SJSA1 (cell line): ENCODE results near the gene C2orf68. TPM values are rescaled to one million over a fixed set of nuclear protein-coding genes. Genes with fewer than 3 reads are reported as not detected.
"Not testable (repeated sequence)": the region's sequence is repeated elsewhere in the genome, so short reads cannot be mapped to it uniquely, and the experiment has no call there.

ENCODE experiments used
- DNase-seq, 2 experiments: peaks; one replicate each; pipeline ENCODE4 v3.0.0-alpha.2; 2015 to 2020; ENCODE audit warnings: low spot score in 2 of 2, low read depth in 1 of 2
- H3K27ac ChIP-seq: fragments of 250-450 bp; sonication (Bioruptor Pico); 2 replicates; pipeline ENCODE4 v1.5.1; 2020; ENCODE audit warnings: mild to moderate bottlenecking, moderate library complexity
- H3K27me3 ChIP-seq: fragments of 250-450 bp; sonication (Bioruptor Pico); replicated peaks from 2 replicates; pipeline ENCODE4 v1.5.1; 2020; ENCODE audit warnings: mild to moderate bottlenecking, moderate library complexity
- H3K36me3 ChIP-seq: fragments of 250-450 bp; sonication (Bioruptor Pico); 2 replicates; pipeline ENCODE4 v1.5.1; 2020; ENCODE audit warnings: mild to moderate bottlenecking
- H3K4me1 ChIP-seq: fragments of 250-450 bp; sonication (Bioruptor Pico); replicated peaks from 2 replicates; pipeline ENCODE4 v1.6.1; 2021; ENCODE audit warnings: mild to moderate bottlenecking
- H3K4me3 ChIP-seq: fragments of 250-450 bp; sonication (Bioruptor Pico); 2 replicates; pipeline ENCODE4 v1.5.1; 2020; ENCODE audit warnings: mild to moderate bottlenecking
- H3K9me3 ChIP-seq: fragments of 250-450 bp; sonication (Bioruptor Pico); replicated peaks from 2 replicates; pipeline ENCODE4 v1.5.1; 2020; ENCODE audit warnings: mild to moderate bottlenecking
- total RNA-seq: library from RNA; depleted of rRNA; stranded (reverse); fragments of >200 nt; shearing (Covaris generic); gene quantifications from 2 replicates; pipeline ENCODE4 v1.2.3, GENCODE V29; 2014

Gene C2orf68
- total RNA-seq, 1 experiment from 2014 or later = 16.0 TPM

DNA sequence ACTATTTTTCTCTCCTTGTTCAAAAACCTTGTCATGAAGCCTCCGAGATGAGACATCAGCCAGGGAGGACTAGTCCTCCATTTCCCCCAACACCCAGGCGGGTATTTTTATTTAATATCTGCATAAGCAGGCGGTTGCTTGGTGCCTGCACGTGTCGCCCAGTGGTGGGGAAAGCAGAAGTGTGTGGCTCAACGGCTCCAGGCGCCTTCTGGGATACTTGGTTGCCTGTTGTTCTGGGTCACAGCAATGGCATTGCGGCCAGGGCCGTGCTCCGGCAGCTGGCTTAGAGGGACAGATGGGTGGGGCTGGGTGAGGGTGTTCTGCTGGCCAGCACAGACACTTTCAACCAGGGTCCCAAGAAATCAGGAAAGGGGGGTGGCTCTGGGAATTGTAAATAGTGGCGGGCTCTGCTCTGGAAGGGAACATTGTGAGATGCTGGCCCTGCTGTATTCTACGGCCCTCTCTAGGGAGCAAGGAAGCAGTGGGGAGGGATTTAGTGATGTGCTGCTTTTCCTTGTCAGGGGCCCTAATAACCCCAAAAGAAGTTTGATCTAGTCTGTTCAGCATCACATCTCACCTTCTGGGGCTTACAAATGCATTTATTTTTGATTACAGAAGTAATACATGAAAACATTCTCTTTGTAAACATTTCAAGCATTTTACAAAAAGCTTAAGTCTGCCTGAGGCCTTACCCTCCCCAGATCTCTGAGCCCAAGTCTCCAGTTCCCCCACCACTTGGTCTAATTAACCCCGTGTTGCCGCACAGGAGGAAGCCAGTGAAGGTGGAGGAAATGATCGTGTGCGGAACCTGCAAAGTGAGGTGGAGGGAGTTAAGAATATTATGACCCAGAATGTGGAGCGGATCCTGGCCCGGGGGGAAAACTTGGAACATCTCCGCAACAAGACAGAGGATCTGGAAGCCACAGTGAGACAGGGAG, 33.4 kb downstream of the C2orf68 start:
- no peaks in the 10 kb centered on the region for H3K9me3 ChIP-seq
- no peaks in the 10 kb centered on the region for H3K36me3 ChIP-seq
- H3K4me3 ChIP-seq = no peak overlapping the region
- H3K27ac ChIP-seq = no peak overlapping the region
- DNase-seq = no peak
- H3K4me1 ChIP-seq = peaks cover 5% of the 10 kb centered on the region; the same call in 1 of the 2 replicates
- no peaks in the 10 kb centered on the region; the same call in 1 of the 2 replicates for H3K27me3 ChIP-seq

GRCh38 chr2:85577386-85578242, 34.3 kb downstream of the C2orf68 start, which contains the start of gene VAMP8:
Gene VAMP8, plus strand, starts transcription at chr2:85577586. Its CDS starts 61 bp downstream, at chr2:85577647.
- Histone ChIP-seq H3K4me1 (peaks cover 5% of the 10 kb centered on the region; the same call in 1 of the 2 replicates), H3K4me3 (no peak within 1 kb of the TSS), H3K27me3 (peaks cover 5% of the 10 kb centered on the region), H3K27ac (no peak within 1 kb of the TSS), H3K9me3 (no peaks in the 10 kb centered on the region), H3K36me3 (no peaks in the 10 kb centered on the region)
- no peak for DNase-seq

GRCh38 chr2:85577063-85577385, 34.8 kb downstream of the C2orf68 start:
- Histone ChIP-seq H3K9me3 (no peaks in the 10 kb centered on the region), H3K27ac (no peak overlapping the region), H3K4me1 (peaks cover 5% of the 10 kb centered on the region; the same call in 1 of the 2 replicates), H3K4me3 (no peak overlapping the region), H3K27me3 (peaks cover 7% of the 10 kb centered on the region), H3K36me3 (no peaks in the 10 kb centered on the region)
- no peak for DNase-seq

GRCh38 chr2:85575739-85576138, 36.1 kb downstream of the C2orf68 start:
- H3K36me3 ChIP-seq = no peaks in the 10 kb centered on the region
- no peak overlapping the region for H3K27ac ChIP-seq
- peaks cover 5% of the 10 kb centered on the region; the same call in 1 of the 2 replicates for H3K4me1 ChIP-seq
- H3K9me3 ChIP-seq = no peaks in the 10 kb centered on the region
- H3K27me3 ChIP-seq = peaks cover 10% of the 10 kb centered on the region
- H3K4me3 ChIP-seq = no peak overlapping the region
- no peak for DNase-seq

- peaks cover 5% of the 10 kb centered on the region for H3K27me3 ChIP-seq
Observed at GRCh38 chr2:85566265-85566664, 45.6 kb downstream of the C2orf68 start.

DNA sequence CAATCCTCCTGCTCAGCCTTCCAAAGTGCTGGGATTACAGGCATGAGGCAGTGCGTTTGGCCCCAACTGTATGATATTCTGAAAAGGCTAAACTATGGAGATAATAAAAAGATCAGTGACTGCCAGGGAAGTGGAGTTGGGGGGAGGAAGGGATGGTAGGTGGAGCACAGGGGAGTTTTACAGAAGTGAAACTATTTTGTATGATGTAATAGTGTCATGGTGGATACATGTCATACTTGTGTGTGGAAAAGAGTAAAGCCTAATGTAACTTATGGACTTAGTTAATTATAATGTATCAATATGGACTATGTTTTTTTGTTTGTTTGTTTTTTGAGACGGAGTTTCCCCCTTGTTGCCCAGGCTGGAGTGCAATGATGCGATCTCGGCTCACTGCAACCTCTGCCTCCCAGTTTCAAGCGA, 47.7 kb downstream of the C2orf68 start:
- no peak for DNase-seq
- no peak overlapping the region for H3K4me3 ChIP-seq
- peaks cover 7% of the 10 kb centered on the region; the same call in 1 of the 2 replicates for H3K4me1 ChIP-seq
- peaks cover 8% of the 10 kb centered on the region for H3K36me3 ChIP-seq
- H3K27me3 ChIP-seq = no peaks in the 10 kb centered on the region
- H3K27ac ChIP-seq = no peak overlapping the region
- no peaks in the 10 kb centered on the region for H3K9me3 ChIP-seq

More at GRCh38 chr2:85566265-85566664, 45.6 kb downstream of the C2orf68 start:
- no peak overlapping the region for H3K27ac ChIP-seq
- 0 out of 2 replicates have a peak, but pooled peaks cover 2% of the 10 kb centered on the region for H3K36me3 ChIP-seq
- H3K9me3 ChIP-seq = no peaks in the 10 kb centered on the region
- DNase-seq = no peak
- H3K4me1 ChIP-seq = no peaks in the 10 kb centered on the region
- H3K4me3 ChIP-seq = no peak overlapping the region

DNA sequence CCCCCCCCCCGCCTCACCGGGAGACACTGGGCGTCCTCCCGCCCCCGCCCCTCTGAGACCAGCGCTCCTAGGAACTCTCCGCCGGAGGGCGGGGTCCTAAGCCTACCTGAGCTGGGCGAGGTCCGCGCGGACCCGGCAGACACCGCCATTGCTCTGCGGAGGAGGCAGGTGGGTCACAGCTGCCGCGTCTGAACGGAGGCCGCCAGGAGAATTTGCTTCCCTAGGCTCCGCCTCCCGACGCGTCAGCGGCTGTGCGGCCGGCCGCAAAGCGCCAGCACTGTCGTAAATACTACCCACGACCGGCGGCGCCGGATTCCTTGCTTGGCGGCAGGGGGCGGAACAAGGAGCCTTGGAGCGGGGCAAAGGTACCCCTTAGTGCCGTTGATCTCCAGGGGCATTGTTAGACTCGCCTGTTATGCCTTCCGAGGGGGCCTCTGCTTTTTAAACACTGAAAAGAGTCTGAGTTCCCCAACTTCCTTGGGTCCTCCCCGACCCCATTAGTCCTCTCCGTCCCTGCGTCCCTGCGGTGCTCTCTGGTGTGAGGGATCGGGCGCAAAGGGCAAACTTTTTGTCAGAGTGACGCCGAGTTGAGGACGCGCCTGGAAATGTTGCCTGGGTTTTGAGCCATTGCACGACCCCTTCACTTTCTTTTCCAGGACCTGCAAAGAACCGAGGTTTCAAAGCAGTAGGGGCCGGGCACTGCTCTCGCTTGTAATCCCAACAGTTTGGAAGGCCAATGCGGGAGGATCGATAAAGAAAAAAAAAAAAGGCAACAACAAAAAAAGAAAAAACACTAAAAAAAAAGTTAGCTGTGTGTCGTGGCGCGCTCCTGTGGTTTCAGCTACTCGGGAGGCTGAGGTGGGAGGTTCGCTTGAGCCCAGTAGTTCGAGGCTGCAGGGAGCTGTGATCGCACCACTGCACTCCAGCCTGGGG, 50.3 kb downstream of the C2orf68 start, which contains the start of gene GGCX:
TSS of gene GGCX (minus strand) at position 214 of the 933 bp plus-strand sequence. CDS start at position 149, 65 bp downstream.
- H3K4me3 ChIP-seq = peak within 1 kb of the TSS; percentile 59
- H3K27ac ChIP-seq = peak within 1 kb of the TSS; percentile 65
- peaks cover 7% of the 10 kb centered on the region; the same call in 1 of the 2 replicates for H3K4me1 ChIP-seq
- peak; percentile 91 to 95 for DNase-seq
- H3K27me3 ChIP-seq = no peaks in the 10 kb centered on the region
- H3K36me3 ChIP-seq = peaks cover 27% of the 10 kb centered on the region
- no peaks in the 10 kb centered on the region for H3K9me3 ChIP-seq

- Histone ChIP-seq H3K4me3 (peak overlapping the region; percentile 59), H3K4me1 (peaks cover 7% of the 10 kb centered on the region; the same call in 1 of the 2 replicates), H3K9me3 (no peaks in the 10 kb centered on the region), H3K27ac (no peak overlapping the region), H3K36me3 (peaks cover 34% of the 10 kb centered on the region), H3K27me3 (no peaks in the 10 kb centered on the region)
- no peak for DNase-seq
Observed at GRCh38 chr2:85560812-85561279, 51.0 kb downstream of the C2orf68 start.

DNA sequence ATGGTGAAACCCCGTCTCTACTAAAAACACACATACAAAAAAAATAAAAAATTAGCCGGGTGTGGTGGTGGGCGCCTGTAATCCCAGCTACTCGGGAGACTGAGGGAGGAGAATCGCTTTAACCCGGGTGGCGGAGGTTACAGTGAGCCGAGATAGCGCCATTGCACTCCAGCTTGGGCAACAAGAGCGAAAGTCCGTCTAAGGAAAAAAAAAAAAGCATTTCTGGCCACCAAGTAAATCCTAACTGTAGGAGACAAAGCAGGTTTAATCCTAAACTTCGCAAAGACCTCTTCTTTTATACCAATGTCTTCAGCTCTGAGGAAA, 51.5 kb downstream of the C2orf68 start:
- H3K27ac ChIP-seq, H3K4me1 ChIP-seq, H3K9me3 ChIP-seq, DNase-seq, H3K27me3 ChIP-seq: not testable (repeated sequence)
- peak overlapping the region; percentile 59 for H3K4me3 ChIP-seq
- H3K36me3 ChIP-seq = peaks cover 37% of the 10 kb centered on the region

DNA sequence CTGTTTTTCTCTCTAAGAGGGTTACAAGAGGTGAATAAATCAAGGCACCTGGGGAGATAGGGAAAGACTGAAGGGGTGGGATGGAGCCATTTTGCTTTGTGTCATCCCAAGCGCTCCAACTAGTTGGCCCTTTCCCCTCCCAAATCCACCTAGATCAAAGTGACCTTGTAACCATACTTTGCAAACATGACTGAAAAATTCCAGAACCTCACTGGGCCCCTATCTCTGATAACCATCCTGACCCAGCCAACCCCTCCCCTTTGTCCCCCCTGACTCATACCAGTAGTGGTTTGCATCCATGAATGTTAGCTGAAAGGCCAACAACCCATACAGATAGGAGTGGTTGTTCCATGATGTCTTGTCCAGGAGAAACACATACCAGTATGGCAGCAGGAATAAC, 53.7 kb downstream of the C2orf68 start:
- H3K27ac ChIP-seq = no peak overlapping the region
- H3K4me1 ChIP-seq = peaks cover 7% of the 10 kb centered on the region; the same call in 1 of the 2 replicates
- H3K27me3 ChIP-seq = no peaks in the 10 kb centered on the region
- H3K4me3 ChIP-seq = no peak overlapping the region
- peaks cover 55% of the 10 kb centered on the region for H3K36me3 ChIP-seq
- DNase-seq = no peak
- no peaks in the 10 kb centered on the region for H3K9me3 ChIP-seq

DNA sequence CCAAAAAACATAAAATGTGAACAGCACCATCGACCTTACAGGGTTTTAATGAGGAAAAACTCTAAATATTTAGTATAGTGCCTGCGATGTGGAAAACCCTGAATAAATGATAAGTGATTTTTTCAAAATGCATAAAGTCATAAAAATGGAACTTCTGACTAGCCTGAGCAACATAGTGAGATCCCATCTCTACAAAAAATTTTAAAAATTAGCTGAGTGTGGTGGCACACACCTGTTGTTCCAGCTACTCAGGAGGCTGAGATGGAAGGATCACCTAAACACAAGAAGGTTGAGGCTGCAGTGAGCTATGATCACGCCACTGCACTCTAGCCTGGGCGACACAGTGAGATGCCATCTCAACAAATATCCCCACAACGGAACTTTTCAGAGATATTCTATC, 54.7 kb downstream of the C2orf68 start:
- peaks cover 7% of the 10 kb centered on the region; the same call in 1 of the 2 replicates for H3K4me1 ChIP-seq
- H3K9me3 ChIP-seq = no peaks in the 10 kb centered on the region
- no peak for DNase-seq
- peaks cover 65% of the 10 kb centered on the region for H3K36me3 ChIP-seq
- no peak overlapping the region for H3K4me3 ChIP-seq
- no peak overlapping the region for H3K27ac ChIP-seq
- no peaks in the 10 kb centered on the region for H3K27me3 ChIP-seq
